MM.1S (cell line): ENCODE measurements around the gene MX1.

ENCODE experiments used
- DNase-seq: peaks from one replicate; pipeline ENCODE4 v3.0.0-alpha.2; 2015
- H2AFZ ChIP-seq: fragments of 300-600 bp; sonication (generic); 2 replicates; pipeline ENCODE4 v1.6.0; 2016; ENCODE audit warnings: antibody characterized with exemption, low read length
- H3F3A ChIP-seq: fragments of 300-600 bp; sonication (generic); 2 replicates; pipeline ENCODE4 v1.6.1; 2016; ENCODE audit warnings: mild to moderate bottlenecking, antibody characterized with exemption, low read length, moderate library complexity, mixed read lengths; ENCODE audit not compliant: insufficient read depth
- H3K27ac ChIP-seq: fragments of 300-600 bp; sonication (generic); 2 replicates; pipeline ENCODE4 v1.5.1; 2016; ENCODE audit warnings: mild to moderate bottlenecking, low read length
- H3K27me3 ChIP-seq: fragments of 300-600 bp; sonication (generic); replicated peaks from 2 replicates; pipeline ENCODE4 v1.6.0; 2016; ENCODE audit warnings: low read length; ENCODE audit not compliant: insufficient read depth
- H3K36me3 ChIP-seq: fragments of 300-600 bp; sonication (generic); replicated peaks from 2 replicates; pipeline ENCODE4 v1.6.1; 2016; ENCODE audit warnings: mild to moderate bottlenecking, low read length, mixed read lengths; ENCODE audit not compliant: insufficient read depth
- H3K4me1 ChIP-seq: fragments of 300-600 bp; sonication (generic); 2 replicates; pipeline ENCODE4 v1.6.1; 2016; ENCODE audit warnings: low read length, mixed read lengths
- H3K4me2 ChIP-seq: fragments of 300-600 bp; sonication (generic); 2 replicates; pipeline ENCODE4 v1.6.0; 2016; ENCODE audit warnings: low read depth, low read length
- H3K4me3 ChIP-seq: fragments of 300-600 bp; sonication (generic); 2 replicates; pipeline ENCODE4 v1.5.1; 2016; ENCODE audit warnings: low read length, mixed read lengths
- H3K79me2 ChIP-seq: fragments of 300-600 bp; sonication (generic); 2 replicates; pipeline ENCODE4 v1.6.1; 2016; ENCODE audit warnings: mixed run types, low read length, mixed read lengths
- H3K9ac ChIP-seq: fragments of 300-600 bp; sonication (generic); 2 replicates; pipeline ENCODE4 v1.6.1; 2016; ENCODE audit warnings: low read length, mixed read lengths
- H3K9me2 ChIP-seq: fragments of 300-600 bp; sonication (generic); replicated peaks from 2 replicates; pipeline ENCODE4 v1.6.1; 2016; ENCODE audit warnings: mild to moderate bottlenecking, low read length, mixed read lengths; ENCODE audit not compliant: insufficient read depth
- H3K9me3 ChIP-seq: fragments of 300-600 bp; sonication (generic); replicated peaks from 2 replicates; pipeline ENCODE4 v1.6.1; 2016; ENCODE audit warnings: mild to moderate bottlenecking, low read length, mixed read lengths; ENCODE audit not compliant: insufficient read depth
- H4K20me1 ChIP-seq: fragments of 300-600 bp; sonication (generic); 2 replicates; pipeline ENCODE4 v1.6.1; 2016; ENCODE audit warnings: mild to moderate bottlenecking, low read length, moderate library complexity, mixed read lengths; ENCODE audit not compliant: insufficient read depth
- EZH2 ChIP-seq: fragments of 300-600 bp; sonication (generic); optimal IDR thresholded peaks from 2 replicates; pipeline ENCODE3; 2017; ENCODE audit warnings: low read depth, mild to moderate bottlenecking, antibody characterized with exemption, low read length, mixed read lengths
- EZH2phosphoT487 ChIP-seq: fragments of 300-600 bp; sonication (generic); IDR thresholded peaks from 2 replicates; pipeline ENCODE4 v1.6.1; 2018; ENCODE audit warnings: antibody characterized with exemption, low read length
- TF ChIP-seq, protein P1 (sequence below): fragments of 300-600 bp; sonication (generic); IDR thresholded peaks from 2 replicates; pipeline ENCODE4 v1.5.1; 2016; ENCODE audit warnings: antibody characterized with exemption, low read length, mixed read lengths

Gene MX1

DNA sequence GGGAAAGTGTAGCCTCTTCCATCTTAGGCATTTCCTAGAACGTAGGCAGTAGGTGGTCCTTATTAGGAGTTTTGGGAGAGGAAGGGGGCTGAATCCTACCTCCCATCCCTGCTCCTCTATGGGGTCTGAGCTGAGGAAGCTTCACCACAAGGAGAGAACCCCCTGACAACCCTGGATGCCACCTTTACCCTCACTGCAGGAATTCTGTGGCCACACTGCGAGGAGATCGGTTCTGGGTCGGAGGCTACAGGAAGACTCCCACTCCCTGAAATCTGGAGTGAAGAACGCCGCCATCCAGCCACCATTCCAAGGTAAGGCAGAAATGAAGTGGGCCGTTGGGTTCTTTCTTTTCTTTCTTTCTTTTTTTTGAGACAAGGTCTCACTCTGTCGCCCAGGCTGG lies 1.5 kb downstream of the MX1 start:
- Histone ChIP-seq H2AFZ (no peak overlapping the region), H4K20me1 (no peaks in the 10 kb centered on the region), H3K4me2 (no peak overlapping the region), H3K9ac (no peak overlapping the region), H3F3A (peaks cover 7% of the 10 kb centered on the region; the same call in 1 of the 2 replicates), H3K27ac (no peak overlapping the region), H3K9me2 (no peaks in the 10 kb centered on the region), H3K36me3 (no peaks in the 10 kb centered on the region), H3K4me1 (peaks cover 4% of the 10 kb centered on the region; the same call in 1 of the 2 replicates), H3K9me3 (no peaks in the 10 kb centered on the region), H3K4me3 (no peak overlapping the region), H3K27me3 (no peaks in the 10 kb centered on the region), H3K79me2 (no peaks in the 10 kb centered on the region)
- TF ChIP-seq EZH2 (no peak), EZH2phosphoT487 (no peak)
- TF ChIP-seq, protein P1, sequence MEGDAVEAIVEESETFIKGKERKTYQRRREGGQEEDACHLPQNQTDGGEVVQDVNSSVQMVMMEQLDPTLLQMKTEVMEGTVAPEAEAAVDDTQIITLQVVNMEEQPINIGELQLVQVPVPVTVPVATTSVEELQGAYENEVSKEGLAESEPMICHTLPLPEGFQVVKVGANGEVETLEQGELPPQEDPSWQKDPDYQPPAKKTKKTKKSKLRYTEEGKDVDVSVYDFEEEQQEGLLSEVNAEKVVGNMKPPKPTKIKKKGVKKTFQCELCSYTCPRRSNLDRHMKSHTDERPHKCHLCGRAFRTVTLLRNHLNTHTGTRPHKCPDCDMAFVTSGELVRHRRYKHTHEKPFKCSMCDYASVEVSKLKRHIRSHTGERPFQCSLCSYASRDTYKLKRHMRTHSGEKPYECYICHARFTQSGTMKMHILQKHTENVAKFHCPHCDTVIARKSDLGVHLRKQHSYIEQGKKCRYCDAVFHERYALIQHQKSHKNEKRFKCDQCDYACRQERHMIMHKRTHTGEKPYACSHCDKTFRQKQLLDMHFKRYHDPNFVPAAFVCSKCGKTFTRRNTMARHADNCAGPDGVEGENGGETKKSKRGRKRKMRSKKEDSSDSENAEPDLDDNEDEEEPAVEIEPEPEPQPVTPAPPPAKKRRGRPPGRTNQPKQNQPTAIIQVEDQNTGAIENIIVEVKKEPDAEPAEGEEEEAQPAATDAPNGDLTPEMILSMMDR = no peak
- DNase-seq = no peak

DNA sequence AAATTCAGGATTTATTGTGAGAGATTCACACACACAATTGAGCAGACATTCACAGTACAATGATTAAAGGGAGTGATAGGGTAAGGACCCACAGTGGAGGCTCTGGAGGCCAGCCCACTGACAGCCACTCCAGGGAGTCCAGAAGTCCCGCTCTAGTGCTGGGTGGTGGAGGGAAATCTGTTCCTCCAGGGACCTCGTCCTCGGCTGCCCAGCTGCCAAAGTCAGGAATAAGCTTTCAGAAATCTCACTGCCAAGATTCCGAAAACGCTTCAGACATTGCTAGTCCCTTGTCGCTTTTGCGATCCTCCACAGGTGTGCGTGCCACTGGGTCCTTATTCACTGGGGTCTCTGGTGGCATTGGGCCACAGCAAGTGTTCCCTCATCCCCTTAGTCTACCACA lies 2.3 kb downstream of the MX1 start:
- Histone ChIP-seq H3K9me3 (no peaks in the 10 kb centered on the region), H3K4me3 (no peak overlapping the region), H3K79me2 (no peaks in the 10 kb centered on the region), H3K4me2 (no peak overlapping the region), H2AFZ (no peak overlapping the region), H3K27me3 (no peaks in the 10 kb centered on the region), H4K20me1 (no peaks in the 10 kb centered on the region), H3F3A (peaks cover 7% of the 10 kb centered on the region; the same call in 1 of the 2 replicates), H3K4me1 (peaks cover 4% of the 10 kb centered on the region; the same call in 1 of the 2 replicates), H3K27ac (no peak overlapping the region), H3K9me2 (no peaks in the 10 kb centered on the region), H3K9ac (no peak overlapping the region), H3K36me3 (no peaks in the 10 kb centered on the region)
- DNase-seq = no peak
- TF ChIP-seq EZH2phosphoT487 (no peak), EZH2 (no peak)
- TF ChIP-seq, protein P1 = no peak

DNA sequence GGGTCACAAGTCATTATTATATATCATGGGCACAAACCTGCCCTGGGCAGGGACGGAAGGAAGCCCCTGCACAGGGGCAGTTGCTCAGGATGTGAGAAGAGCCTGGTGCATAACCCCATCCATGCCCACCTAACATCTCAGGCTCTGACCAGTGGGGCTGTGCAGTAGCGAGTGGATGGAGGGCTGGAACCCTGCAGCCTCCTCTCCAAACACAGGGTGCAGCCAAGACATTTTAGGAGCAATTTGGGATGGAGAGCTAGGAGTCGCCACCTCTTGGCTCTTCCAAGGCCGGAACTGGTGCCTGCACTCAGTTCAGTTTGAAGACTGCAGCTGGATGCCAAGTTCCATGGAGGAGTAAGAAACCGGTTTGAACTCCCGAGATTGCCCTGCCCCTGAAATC lies 2.8 kb downstream of the MX1 start:
- Histone ChIP-seq H3K36me3 (no peaks in the 10 kb centered on the region), H3K27me3 (no peaks in the 10 kb centered on the region), H3K4me2 (no peak overlapping the region), H3K9ac (no peak overlapping the region), H3K27ac (no peak overlapping the region), H2AFZ (no peak overlapping the region), H3K4me3 (no peak overlapping the region), H3K79me2 (no peaks in the 10 kb centered on the region), H3K9me3 (no peaks in the 10 kb centered on the region), H4K20me1 (no peaks in the 10 kb centered on the region), H3K9me2 (no peaks in the 10 kb centered on the region), H3F3A (peaks cover 7% of the 10 kb centered on the region; the same call in 1 of the 2 replicates), H3K4me1 (peaks cover 4% of the 10 kb centered on the region; the same call in 1 of the 2 replicates)
- no peak for DNase-seq
- no peak for TF ChIP-seq EZH2phosphoT487
- TF ChIP-seq, protein P1 = no peak
- TF ChIP-seq EZH2 = no peak
